H1 (cell line): ENCODE results near the gene CDKN1A. TPM values are rescaled to one million over a fixed set of nuclear protein-coding genes. Genes with fewer than 3 reads are reported as not detected.

Experiments
- ASH2L ChIP-seq: fragments of 200-600, 300-600 bp; sonication (generic); IDR thresholded peaks from one replicate; pipeline ENCODE4 v1.7.1; 2017; ENCODE audit warnings: low read length
- ATF2 ChIP-seq: IDR thresholded peaks from 2 replicates; pipeline ENCODE4 v1.6.1; 2012; ENCODE audit warnings: low read length, inconsistent platforms
- polyA plus RNA-seq, 7 experiments: library from polyadenylated mRNA; depleted of rRNA in 3 of 7; stranded (reverse) in 5 of 7; unstranded in 2 of 7; fragments of >200 nt in 5 of 7; fragments of 200-250 nt in 2 of 7; gene quantifications; 1 replicate in 5 of 7; 2 replicates in 1 of 7; 4 replicates in 1 of 7; pipeline versions ENCODE4 v1.2.1 to v1.2.3, GENCODE V29; 2011 to 2013; ENCODE audit warnings: missing spikeins in 2 of 7, mixed read lengths in 2 of 7
- total RNA-seq: library from RNA; stranded (reverse); fragmentation: NEBNext Ultra II Directional; extraction: Animal tissue kit (Norgen Biotek cat#: 25700); gene quantifications from 2 replicates; pipeline ENCODE4 v1.2.1, GENCODE V29; 2021

The CDKN1A gene
- total and polyA plus RNA-seq, 2 of the 8 experiments (the other 6 are each of a cell fraction or from before 2014, with no cell fraction given) = 15.2 to 36.0 TPM

GRCh38 chr6:36703081-36703606 lies 24.6 kb downstream of the CDKN1A start (continued):
- TF ChIP-seq ASH2L (no peak), ATF2 (no peak)
